Subcutaneous adipose tissue (tissue), 4 donors: ENCODE results near the gene RPL35. TPM values are rescaled to one million over a fixed set of nuclear protein-coding genes. Genes with fewer than 3 reads are reported as not detected.

ENCODE experiments used
- total RNA-seq, 4 donors: library from RNA; depleted of rRNA; stranded (reverse); fragments of >200 nt; gene quantifications; one replicate each; pipeline ENCODE4 v1.1.0, GENCODE V29; 2016
- TF ChIP-seq, protein P1 (sequence below): fragments of 450-650 bp; IDR thresholded peaks from one replicate; pipeline ENCODE4 v1.5.1; 2016; ENCODE audit warnings: low read depth, mild to moderate bottlenecking, control low read depth, antibody characterized with exemption, moderate library complexity

Gene RPL35
- total RNA-seq, 4 donors from 2014 or later: 1,659 to 2,605 (median 2,251) TPM

DNA sequence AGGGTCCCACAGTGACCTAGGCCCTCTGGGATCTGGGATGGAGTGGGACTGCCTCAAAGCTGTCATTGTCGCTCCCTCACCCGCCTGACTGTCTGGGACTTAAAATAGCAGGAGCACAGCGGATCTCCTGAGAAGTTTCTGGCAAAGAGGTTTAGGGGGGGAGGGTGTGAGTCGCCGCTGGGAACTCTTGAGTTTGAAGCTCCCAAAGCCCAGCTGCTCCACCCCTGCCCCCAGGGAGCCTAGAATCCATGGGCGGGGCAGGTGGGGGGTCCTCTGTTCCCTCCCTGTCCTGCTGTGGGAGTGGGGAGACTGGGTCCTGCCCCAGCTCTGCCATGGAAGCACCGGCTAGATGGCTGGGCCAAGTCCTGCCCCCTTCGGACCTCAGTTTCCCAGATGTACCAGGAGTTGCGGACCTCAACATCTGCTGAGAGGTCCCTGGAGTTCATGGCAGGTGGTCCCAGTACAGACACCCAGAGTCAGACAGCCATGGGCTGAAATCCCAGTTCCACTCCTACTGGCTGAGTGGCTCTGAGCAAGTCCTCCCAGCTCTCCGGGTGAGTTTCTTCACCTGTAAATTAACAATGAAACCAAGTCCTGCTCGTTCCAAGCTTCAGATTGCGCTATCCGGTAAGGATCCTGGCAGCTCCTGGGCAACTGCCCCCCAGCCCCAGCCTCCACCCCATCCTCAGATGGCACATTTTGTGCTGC lies 9.5 kb downstream of the RPL35 start:
- TF ChIP-seq, protein P1, sequence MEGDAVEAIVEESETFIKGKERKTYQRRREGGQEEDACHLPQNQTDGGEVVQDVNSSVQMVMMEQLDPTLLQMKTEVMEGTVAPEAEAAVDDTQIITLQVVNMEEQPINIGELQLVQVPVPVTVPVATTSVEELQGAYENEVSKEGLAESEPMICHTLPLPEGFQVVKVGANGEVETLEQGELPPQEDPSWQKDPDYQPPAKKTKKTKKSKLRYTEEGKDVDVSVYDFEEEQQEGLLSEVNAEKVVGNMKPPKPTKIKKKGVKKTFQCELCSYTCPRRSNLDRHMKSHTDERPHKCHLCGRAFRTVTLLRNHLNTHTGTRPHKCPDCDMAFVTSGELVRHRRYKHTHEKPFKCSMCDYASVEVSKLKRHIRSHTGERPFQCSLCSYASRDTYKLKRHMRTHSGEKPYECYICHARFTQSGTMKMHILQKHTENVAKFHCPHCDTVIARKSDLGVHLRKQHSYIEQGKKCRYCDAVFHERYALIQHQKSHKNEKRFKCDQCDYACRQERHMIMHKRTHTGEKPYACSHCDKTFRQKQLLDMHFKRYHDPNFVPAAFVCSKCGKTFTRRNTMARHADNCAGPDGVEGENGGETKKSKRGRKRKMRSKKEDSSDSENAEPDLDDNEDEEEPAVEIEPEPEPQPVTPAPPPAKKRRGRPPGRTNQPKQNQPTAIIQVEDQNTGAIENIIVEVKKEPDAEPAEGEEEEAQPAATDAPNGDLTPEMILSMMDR: no peak

DNA sequence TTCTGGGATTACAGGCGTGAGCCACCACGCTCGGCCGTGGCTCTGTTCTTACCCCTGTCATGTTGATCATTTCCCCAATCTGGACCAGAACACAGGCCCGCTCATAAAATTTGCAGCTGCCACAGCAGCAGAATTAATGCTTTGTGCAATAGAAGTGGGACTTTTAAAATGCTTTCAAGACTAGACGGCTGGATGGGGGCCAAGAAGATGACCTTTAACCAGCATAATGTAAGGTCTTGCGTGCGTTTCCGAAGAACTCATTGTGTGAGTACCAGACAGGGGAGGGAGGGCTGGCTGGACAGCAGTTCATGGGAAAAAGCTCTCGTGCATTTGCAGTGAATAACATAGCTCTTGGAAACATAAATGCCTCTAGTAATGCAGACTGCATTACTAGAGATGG lies 12.0 kb downstream of the RPL35 start:
- TF ChIP-seq, protein P1: no peak

DNA sequence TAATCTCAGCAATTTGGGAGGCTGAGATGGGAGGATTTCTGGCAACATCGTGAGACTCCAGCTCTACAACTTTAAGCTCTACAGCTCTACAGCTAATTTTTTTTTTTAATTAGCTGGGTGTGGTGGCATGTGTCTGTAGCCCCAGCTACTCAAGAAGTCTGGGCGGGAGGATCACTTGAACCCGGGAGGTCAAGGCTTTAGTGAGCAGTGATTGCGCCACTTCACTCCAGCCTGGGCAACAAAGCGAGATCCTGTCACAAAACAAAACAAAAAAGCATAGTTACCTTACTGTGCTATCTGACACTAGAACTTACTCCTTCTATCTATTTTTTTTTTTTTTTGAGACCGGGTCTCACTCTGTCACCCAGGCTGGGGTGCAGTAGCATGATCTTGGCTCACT lies 14.8 kb downstream of the RPL35 start:
- TF ChIP-seq, protein P1: no peak

DNA sequence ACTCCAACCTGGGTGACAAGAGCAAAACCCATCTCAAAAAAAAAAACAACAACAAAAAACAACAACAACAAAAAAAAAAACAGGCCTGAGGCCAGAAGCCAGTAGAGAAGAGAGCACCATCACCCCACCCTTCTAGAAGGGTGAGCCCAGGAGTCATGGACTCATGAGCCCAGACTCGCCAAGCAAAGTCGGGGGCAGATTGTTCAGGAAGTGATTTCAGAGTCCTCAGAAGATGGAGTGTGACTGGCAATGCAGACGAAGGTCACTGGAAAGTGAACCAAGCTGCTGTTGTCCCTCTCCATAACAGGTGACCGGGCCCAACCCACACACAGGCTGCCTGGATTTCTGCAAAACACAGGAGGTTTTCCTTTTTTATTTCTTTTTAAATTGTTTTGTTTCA lies 17.5 kb downstream of the RPL35 start:
- TF ChIP-seq, protein P1: no peak

DNA sequence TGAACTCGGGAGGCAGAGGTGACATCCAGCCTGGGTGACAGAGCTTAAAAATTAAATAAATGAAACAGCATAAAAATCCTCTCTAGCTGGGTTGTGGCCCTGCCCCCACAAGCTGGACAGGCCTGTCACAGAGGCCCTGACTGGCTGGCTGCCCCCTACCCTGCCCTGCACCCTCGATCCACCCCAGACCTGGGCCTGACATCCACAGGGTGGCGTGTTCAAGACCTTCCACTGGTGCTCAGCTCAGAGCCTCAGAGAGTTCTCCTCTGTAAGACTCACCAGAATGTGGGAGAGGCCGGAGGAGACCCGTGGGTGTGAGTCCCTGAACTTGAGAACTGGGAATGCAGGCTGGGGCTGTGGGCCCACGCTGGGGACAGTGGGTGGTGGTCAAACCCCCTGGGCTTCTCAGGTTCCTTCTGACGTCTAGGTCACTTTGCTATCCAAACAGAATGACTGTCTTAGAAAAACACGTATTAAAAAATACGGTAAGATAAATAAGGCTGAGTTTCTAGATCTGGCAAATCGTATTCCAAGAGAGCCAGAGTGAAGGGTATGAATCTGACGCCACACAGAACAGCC lies 18.2 kb downstream of the RPL35 start:
- TF ChIP-seq, protein P1: no peak

DNA sequence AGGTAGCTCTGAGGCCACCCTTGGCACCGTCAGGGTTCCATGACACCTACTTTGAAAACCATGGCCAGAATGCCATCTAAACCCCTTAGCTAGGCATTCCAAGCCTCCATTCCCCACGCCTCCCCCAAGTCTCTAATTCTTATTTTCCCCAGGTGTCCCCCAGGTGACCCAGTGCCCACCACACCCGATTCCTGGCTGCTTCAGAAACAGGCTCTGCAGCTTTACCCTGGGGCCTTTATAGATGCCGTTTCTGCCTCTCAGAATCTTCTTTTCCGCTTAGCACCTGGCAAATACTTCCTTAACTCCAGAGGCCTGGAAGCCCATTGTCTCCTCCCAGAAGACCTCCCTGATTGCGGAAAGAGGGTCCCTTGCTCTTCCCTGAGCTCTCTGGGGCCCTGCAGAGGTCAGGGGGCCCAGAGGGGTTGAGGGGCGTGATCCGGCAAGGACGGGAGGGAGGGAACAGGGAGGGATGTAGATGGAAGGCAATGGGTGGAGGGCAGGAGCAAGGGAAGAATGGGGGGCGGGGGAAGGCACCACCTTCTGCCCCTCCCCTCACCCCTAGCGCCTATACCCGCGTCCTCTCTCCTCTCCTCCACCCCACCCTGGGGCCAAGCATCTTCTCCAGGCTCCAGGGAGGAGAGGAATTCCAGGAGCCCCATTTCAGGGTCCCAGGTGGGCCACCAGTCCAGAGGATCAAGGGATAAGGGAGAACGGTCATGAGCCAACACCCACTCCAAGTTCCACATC lies 20.5 kb downstream of the RPL35 start:
- TF ChIP-seq, protein P1: no peak

DNA sequence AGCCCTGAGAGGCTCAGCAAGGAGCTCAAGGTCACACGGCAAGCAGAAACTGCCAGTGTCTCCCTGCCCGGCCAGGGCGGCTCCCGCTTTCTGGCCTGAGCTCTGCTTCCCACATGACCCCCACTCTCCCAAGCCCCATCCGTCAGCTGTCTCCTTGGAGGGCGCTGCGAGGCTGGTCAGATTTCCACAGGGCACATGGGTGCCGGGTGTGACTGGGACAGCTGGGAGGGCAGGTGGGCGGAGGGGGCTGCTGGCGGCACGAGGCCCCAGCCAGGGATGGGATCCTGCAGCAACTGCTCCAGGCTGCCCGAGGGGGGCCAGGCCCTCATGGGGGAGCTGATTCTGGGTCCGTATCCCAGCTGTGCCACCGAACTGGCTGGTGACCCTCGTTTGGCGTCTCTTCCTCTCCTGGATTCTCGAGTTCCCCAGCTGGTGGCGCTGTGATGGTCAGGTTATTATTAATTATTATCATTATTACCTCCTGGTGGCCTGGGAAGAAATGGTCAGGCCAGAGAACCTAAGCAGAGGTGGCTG lies 21.4 kb downstream of the RPL35 start:
- TF ChIP-seq, protein P1: no peak
